K562 (cell line): Measurements from ENCODE around the gene BCL2L1.
"Not testable (repeated sequence)": the region's sequence is repeated elsewhere in the genome, so short reads cannot be mapped to it uniquely, and the experiment has no call there.

ENCODE experiments used
- ATF7 ChIP-seq: fragments of 450-650 bp; IDR thresholded peaks from 2 replicates; pipeline ENCODE4 v1.7.1; 2014; ENCODE audit warnings: mild to moderate bottlenecking, moderate library complexity
- CAMTA2 ChIP-seq: fragments of 250-450 bp; sonication (Bioruptor Pico); conservative IDR thresholded peaks from 2 replicates; pipeline ENCODE4 v1.5.1; 2022
- CTCF ChIP-seq, 3 experiments: IDR thresholded peaks in 2 of 3; conservative IDR thresholded peaks in 1 of 3; 2 replicates each; pipeline ENCODE4 v1.5.1; 2011 to 2012; ENCODE audit warnings: low read length in 3 of 3, mild to moderate bottlenecking in 3 of 3, control low read depth in 2 of 3, improper control_type of control experiment in 1 of 3, inconsistent platforms in 1 of 3, low read depth in 1 of 3, mixed read lengths in 1 of 3, moderate library complexity in 1 of 3; ENCODE audit not compliant: insufficient read depth in 2 of 3
- CTCFL ChIP-seq: IDR thresholded peaks from 2 replicates; pipeline ENCODE4 v1.6.1; 2011; ENCODE audit warnings: borderline replicate concordance, low read depth, mild to moderate bottlenecking, moderate library complexity, low read length; ENCODE audit not compliant: insufficient read depth, poor library complexity, severe bottlenecking
- EP300 ChIP-seq: IDR thresholded peaks from 2 replicates; pipeline ENCODE4 v1.6.1; 2012; ENCODE audit warnings: low read length, improper control_type of control experiment
- USF2 ChIP-seq: sonication (generic); formaldehyde crosslinking; IDR thresholded peaks from 2 replicates; pipeline ENCODE4 v1.5.0; 2020; ENCODE audit warnings: missing genetic modification reagents
- YY1 ChIP-seq, 3 experiments: IDR thresholded peaks; 2 replicates each; pipeline ENCODE4 v1.6.1; 2011; ENCODE audit warnings: low read length in 2 of 3, mild to moderate bottlenecking in 2 of 3, moderate library complexity in 2 of 3, borderline replicate concordance in 1 of 3, control low read depth in 1 of 3, low read depth in 1 of 3; ENCODE audit not compliant: insufficient read depth in 3 of 3, insufficient replicate concordance in 2 of 3, control insufficient read depth in 1 of 3, insufficient read length in 1 of 3; ENCODE audit errors: extremely low read depth in 1 of 3
- ZNF639 ChIP-seq, 2 experiments: fragments of 200-800 bp in 1 of 2; sonication (Bioruptor generic) in 1 of 2; sonication (generic) in 1 of 2; formaldehyde crosslinking in 1 of 2; IDR thresholded peaks in 1 of 2; conservative IDR thresholded peaks in 1 of 2; 2 replicates each; pipeline versions ENCODE4 v1.5.0 to v1.6.1; 2016 to 2020; ENCODE audit warnings: missing compliant biosample characterization in 1 of 2, missing genetic modification characterization in 1 of 2, missing genetic modification reagents in 1 of 2

GRCh38 chr20:31623123-31623505 is 99.6 kb downstream of the BCL2L1 start:
- TF ChIP-seq CTCF (IDR thresholded peaks at IDR 0.05 in 2 of 3, conservative IDR thresholded peaks at IDR 0.05 in 1 of 3; ENCODE audit: insufficient read depth in 2 of 3, low read depth in 1 of 3, low read length in 3 of 3); CAMTA2 (CRISPR knock-in tag); CTCFL; ZNF639 (CRISPR knock-in tag; conservative IDR thresholded peaks at IDR 0.05 in 1 of 2, IDR thresholded peaks at IDR 0.05 in 1 of 2); ATF7; USF2 (CRISPR knock-in tag); YY1 (IDR thresholded peaks at IDR 0.05; ENCODE audit: borderline replicate concordance in 1 of 3, control insufficient read depth in 1 of 3, extremely low read depth in 1 of 3, insufficient read depth in 3 of 3, insufficient read length in 1 of 3, insufficient replicate concordance in 2 of 3, low read depth in 1 of 3, low read length in 2 of 3); EP300: not testable (repeated sequence)
